Upper lobe of left lung (tissue), 6 donors: ENCODE measurements around the gene ZNF213. TPM values are rescaled to one million over a fixed set of nuclear protein-coding genes. Genes with fewer than 3 reads are reported as not detected.

Experiments used
- ATAC-seq, 2 donors: fragments of 200-7000 bp; cut with Tn5 transposase; one replicate each; pipeline ENCODE4 v1.9.1; 2022; ENCODE audit warnings: mild to moderate bottlenecking in 2 of 2, moderate library complexity in 2 of 2; ENCODE audit not compliant: low FRiP score in 2 of 2
- DNase-seq, 2 donors: peaks; one replicate each; pipeline ENCODE4 v3.0.0-alpha.2; 2019 to 2020
- H3K27ac ChIP-seq, 4 donors: fragments of 200-600 bp; sonication (generic); one replicate each; pipeline ENCODE4 v1.5.1; 2016 to 2019
- H3K27me3 ChIP-seq, 4 donors: fragments of 200-600 bp; sonication (generic); one replicate each; pipeline ENCODE4 v1.5.1; 2017 to 2019
- H3K36me3 ChIP-seq, 4 donors: fragments of 200-600 bp; sonication (generic); one replicate each; pipeline ENCODE4 v1.5.1; 2016 to 2019
- H3K4me1 ChIP-seq, 4 donors: fragments of 200-600 bp; sonication (generic); one replicate each; pipeline ENCODE4 v1.5.1; 2018 to 2019
- H3K4me3 ChIP-seq, 4 donors: fragments of 200-600 bp; sonication (generic); one replicate each; pipeline ENCODE4 v1.5.1; 2017 to 2019; ENCODE audit warnings: mild to moderate bottlenecking in 2 of 4, moderate library complexity in 1 of 4
- H3K9me3 ChIP-seq, 4 donors: fragments of 200-600 bp; sonication (generic); one replicate each; pipeline ENCODE4 v1.5.1; 2018 to 2019
- CTCF ChIP-seq, 6 experiments: fragments of 450-650 bp in 4 of 6; fragments of 200-600 bp in 2 of 6; sonication (generic) in 2 of 6; IDR thresholded peaks; one replicate each; pipeline ENCODE4 v1.5.1; 2016 to 2019; ENCODE audit warnings: antibody characterized with exemption in 6 of 6
- EP300 ChIP-seq, 4 donors: sonication (generic); formaldehyde crosslinking; IDR thresholded peaks; one replicate each; pipeline ENCODE4 v1.5.1; 2017; ENCODE audit warnings: antibody characterized with exemption in 4 of 4, control low read depth in 2 of 4
- POLR2A ChIP-seq, 4 donors: fragments of 450-650 bp; IDR thresholded peaks; one replicate each; pipeline ENCODE4 v1.5.1; 2016 to 2017; ENCODE audit warnings: antibody characterized with exemption in 4 of 4, mild to moderate bottlenecking in 2 of 4
- POLR2AphosphoS5 ChIP-seq, 2 donors: sonication (generic); formaldehyde crosslinking; IDR thresholded peaks; one replicate each; pipeline ENCODE4 v1.5.1; 2017; ENCODE audit warnings: antibody characterized with exemption in 2 of 2
- WGBS, 2 donors: methylation state at CpG; one replicate each; pipeline ENCODE4 v1.1.5; 2017 to 2018; 5-methylcytosine and 5-hydroxymethylcytosine counted together
- total RNA-seq, 6 donors: library from RNA; depleted of rRNA in 4 of 6; stranded (reverse); fragments of >200 nt in 4 of 6; gene quantifications; one replicate each; pipeline versions ENCODE4 v1.1.0 to v1.2.1, GENCODE V29; 2016 to 2021
- donor health status: DM: no; HTN: no; CAD: no; lungs with moderate emphysema.
- donor health status: DM: no; HTN: yes; CAD: no; lungs with severe emphysema.

ZNF213 gene
- total RNA-seq, 6 donors from 2014 or later, result 4.2 to 20.3 (median 11.6) TPM

- Histone ChIP-seq H3K36me3 (peaks cover 3 to 47% (median 34%) of the 10 kb centered on the region in 4 donors), H3K9me3 (no peaks in the 10 kb centered on the region), H3K4me1 (no peaks in the 10 kb centered on the region), H3K27me3 (no peaks in the 10 kb centered on the region), H3K27ac (no peak overlapping the region), H3K4me3 (no peak overlapping the region)
- TF ChIP-seq EP300 (IDR thresholded peaks at IDR 0.05) (no peak), CTCF (IDR thresholded peaks at IDR 0.05) (no peak), POLR2A (IDR thresholded peaks at IDR 0.05) (no peak), POLR2AphosphoS5 (IDR thresholded peaks at IDR 0.05) (no peak)
- ATAC-seq (no peak), DNase-seq (peak in 1 of 2 donors; percentile 73)
- WGBS, 2 donors, result 97 to 98% methylated on average over 14 to 22 of the region's 23 CpGs
These were observed 7.0 kb downstream of the ZNF213 start for GRCh38 chr16:3141781-3142311.

- 95 to 97% methylated on average over 22 of the region's 22 CpGs for WGBS, 2 donors
- Histone ChIP-seq H3K27ac (no peak overlapping the region), H3K4me1 (no peaks in the 10 kb centered on the region), H3K4me3 (no peak overlapping the region), H3K27me3 (no peaks in the 10 kb centered on the region), H3K9me3 (no peaks in the 10 kb centered on the region), H3K36me3 (peaks cover 3 to 47% (median 33%) of the 10 kb centered on the region in 4 donors)
- DNase-seq, result peak in 1 of 2 donors; percentile 59
- ATAC-seq, result no peak
- TF ChIP-seq POLR2AphosphoS5 (IDR thresholded peaks at IDR 0.05), result no peak
- TF ChIP-seq EP300 (IDR thresholded peaks at IDR 0.05), result no peak
- TF ChIP-seq POLR2A (IDR thresholded peaks at IDR 0.05), result no peak
- no peak for TF ChIP-seq CTCF (IDR thresholded peaks at IDR 0.05)
These were observed 7.5 kb downstream of the ZNF213 start for GRCh38 chr16:3142327-3142726.

GRCh38 chr16:3142770-3143169 lies 7.9 kb downstream of the ZNF213 start:
- H3K27me3 ChIP-seq, result no peaks in the 10 kb centered on the region
- H3K27ac ChIP-seq, result no peak overlapping the region
- 93 to 95% methylated on average over 7 to 13 of the region's 13 CpGs for WGBS, 2 donors
- peak in 1 of 2 donors; percentile 73 for DNase-seq
- no peak for TF ChIP-seq POLR2AphosphoS5 (IDR thresholded peaks at IDR 0.05)
- no peak for TF ChIP-seq EP300 (IDR thresholded peaks at IDR 0.05)
- no peak for TF ChIP-seq POLR2A (IDR thresholded peaks at IDR 0.05)
- no peak for TF ChIP-seq CTCF (IDR thresholded peaks at IDR 0.05)
- no peaks in the 10 kb centered on the region for H3K9me3 ChIP-seq
- no peak for ATAC-seq
- no peak overlapping the region for H3K4me3 ChIP-seq
- peaks cover 0 to 47% (median 31%) of the 10 kb centered on the region in 4 donors for H3K36me3 ChIP-seq
- no peaks in the 10 kb centered on the region for H3K4me1 ChIP-seq

- no peaks in the 10 kb centered on the region for H3K27me3 ChIP-seq
- WGBS, 2 donors, result 94 to 95% methylated on average over 11 of the region's 11 CpGs
- ATAC-seq (no peak), DNase-seq (no peak)
- H3K27ac ChIP-seq, result no peak overlapping the region
- no peaks in the 10 kb centered on the region for H3K9me3 ChIP-seq
- TF ChIP-seq POLR2AphosphoS5 (IDR thresholded peaks at IDR 0.05) (no peak), EP300 (IDR thresholded peaks at IDR 0.05) (no peak), CTCF (IDR thresholded peaks at IDR 0.05) (no peak), POLR2A (IDR thresholded peaks at IDR 0.05) (no peak)
- peaks cover 0 to 47% (median 29%) of the 10 kb centered on the region in 4 donors for H3K36me3 ChIP-seq
- no peaks in the 10 kb centered on the region for H3K4me1 ChIP-seq
- no peak overlapping the region for H3K4me3 ChIP-seq
These were observed 8.4 kb downstream of the ZNF213 start for GRCh38 chr16:3143189-3143588.
